Thoracic aorta endothelial cell (primary cell): ENCODE results near the gene MAP4. TPM values are rescaled to one million over a fixed set of nuclear protein-coding genes. Genes with fewer than 3 reads are reported as not detected.

Source experiments
- small RNA-seq: library from RNA; depleted of rRNA; stranded (forward); fragments of <200 nt; gene quantifications from one replicate; pipeline ENCODE3, GENCODE V24; 2012
- total RNA-seq: library from RNA; depleted of rRNA; stranded (reverse); fragments of >200 nt; gene quantifications from 2 replicates; pipeline ENCODE4 v1.2.3, GENCODE V29; 2012

The MAP4 gene, protein sequence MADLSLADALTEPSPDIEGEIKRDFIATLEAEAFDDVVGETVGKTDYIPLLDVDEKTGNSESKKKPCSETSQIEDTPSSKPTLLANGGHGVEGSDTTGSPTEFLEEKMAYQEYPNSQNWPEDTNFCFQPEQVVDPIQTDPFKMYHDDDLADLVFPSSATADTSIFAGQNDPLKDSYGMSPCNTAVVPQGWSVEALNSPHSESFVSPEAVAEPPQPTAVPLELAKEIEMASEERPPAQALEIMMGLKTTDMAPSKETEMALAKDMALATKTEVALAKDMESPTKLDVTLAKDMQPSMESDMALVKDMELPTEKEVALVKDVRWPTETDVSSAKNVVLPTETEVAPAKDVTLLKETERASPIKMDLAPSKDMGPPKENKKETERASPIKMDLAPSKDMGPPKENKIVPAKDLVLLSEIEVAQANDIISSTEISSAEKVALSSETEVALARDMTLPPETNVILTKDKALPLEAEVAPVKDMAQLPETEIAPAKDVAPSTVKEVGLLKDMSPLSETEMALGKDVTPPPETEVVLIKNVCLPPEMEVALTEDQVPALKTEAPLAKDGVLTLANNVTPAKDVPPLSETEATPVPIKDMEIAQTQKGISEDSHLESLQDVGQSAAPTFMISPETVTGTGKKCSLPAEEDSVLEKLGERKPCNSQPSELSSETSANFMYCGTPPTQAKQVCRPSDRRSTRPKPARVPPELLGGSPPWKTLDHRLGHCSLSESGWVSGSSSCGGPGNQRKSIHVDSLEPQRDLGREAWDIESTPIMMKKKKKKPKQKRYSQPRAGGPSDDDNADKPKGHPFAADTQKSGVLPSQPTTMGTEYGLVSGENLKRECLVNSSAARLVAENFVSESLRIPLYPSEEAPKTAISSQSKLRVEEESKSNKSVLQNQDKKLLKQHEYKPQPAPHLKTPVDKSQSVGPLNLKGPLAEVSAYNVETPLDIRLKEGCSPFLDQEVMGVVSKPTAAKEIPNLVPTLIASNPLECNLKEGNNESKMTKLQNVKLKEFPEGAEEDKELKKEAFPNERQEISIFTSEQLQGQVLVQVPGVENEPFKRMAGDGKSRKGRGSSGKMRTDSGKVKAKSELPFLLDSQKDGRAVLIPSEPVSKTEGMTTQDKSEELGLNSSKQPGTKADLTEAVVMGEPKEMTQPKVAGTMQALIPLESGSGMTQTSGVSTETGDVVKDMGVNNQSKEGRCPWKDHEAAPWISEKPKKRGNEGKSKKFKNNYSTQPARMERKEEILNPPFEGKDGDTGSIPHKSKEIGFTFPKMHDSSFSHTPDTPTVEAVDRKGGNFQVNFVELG (N-terminal part only)
- total RNA-seq = 160 and 190 TPM in 2 replicates

DNA sequence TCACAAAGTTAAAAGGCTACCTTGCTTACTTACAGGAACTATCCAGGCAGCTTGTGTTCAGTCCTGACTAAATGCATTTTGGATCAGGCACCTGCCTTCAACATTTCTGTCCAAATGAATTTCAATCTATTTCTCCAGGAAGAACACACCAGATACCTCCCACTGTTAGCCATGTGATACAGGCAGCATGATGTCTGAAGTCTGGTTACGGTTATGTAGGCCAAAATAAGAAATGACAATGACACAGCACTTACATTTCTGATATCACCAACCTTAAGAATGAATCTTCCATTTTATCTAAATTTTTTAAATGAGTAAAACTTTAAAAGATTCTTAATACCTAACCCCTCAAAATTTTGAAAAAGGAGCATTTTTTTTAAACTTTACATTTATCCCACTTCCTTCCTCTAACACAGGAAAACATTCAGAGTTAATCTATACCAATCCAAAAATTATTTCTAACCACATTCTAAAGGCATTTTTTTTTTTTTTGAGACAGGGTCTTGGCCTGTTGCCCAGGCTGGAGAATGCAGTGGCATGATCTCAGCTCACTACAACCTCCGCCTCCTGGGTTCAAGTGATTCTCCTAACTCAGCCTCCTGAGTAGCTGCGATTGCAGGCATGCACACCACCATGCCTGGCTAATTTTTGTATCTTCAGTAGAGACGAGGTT lies at the start of gene MAP4:
TSS of gene MAP4 (minus strand) at position 116 of the 673 bp plus-strand sequence. CDS start 17,556 bp downstream, outside the sequence.

DNA sequence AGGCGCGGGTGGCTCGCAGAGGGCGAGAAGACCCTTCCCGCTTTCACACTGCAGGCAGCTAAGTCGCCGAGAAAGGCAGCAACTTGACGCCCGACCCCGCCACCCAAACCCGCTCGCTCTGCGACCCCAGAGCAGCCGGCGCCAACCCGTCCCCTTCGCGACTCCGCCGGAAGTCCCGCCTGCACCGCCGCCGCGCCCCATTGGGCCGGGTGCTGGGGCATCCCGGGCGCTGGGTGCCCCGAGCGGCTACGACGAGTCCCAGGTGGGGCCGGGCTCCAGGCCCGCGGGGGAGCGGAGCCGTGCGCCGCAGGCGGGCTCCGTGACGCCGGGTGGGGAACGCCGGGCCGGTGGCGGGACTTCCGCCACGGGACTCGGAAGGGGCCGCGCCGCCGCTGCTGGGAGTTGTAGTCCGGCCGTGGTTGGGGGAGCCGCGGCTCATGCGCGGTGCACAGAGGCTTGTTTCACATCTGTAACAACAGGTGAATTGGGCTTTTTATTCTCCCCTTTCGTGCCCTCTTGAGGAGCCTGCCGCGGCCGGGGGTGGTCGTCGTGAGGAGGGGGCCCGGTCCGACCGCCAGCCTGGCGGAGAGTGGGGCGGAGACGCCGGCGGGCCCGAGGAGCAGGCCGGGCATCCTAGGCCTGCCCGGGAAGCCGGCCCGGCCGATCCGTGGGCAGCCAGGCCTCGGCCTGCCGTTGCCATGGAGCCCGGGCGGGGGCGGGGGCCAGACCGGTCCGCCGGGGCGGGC lies 213.3 kb downstream of the MAP4 start, which contains the start of gene DHX30:
TSS of gene DHX30 (plus strand) at position 405 of the 746 bp plus-strand sequence. CDS start 7,546 bp downstream, outside the sequence.

Small RNAs within 50 kb of the gene (small RNA-seq; reads per million reads assigned to genes)
- gene AC124916.2 (not detected), gene MIR1226 (19.7 reads per million, percentile 96 among the genes with 10 or more reads in this experiment), gene RF00019 (not detected), gene RF02271 (not detected)

Other genes starting within 250 kb of the MAP4 start
- gene SMARCC1, start 234.5 kb downstream of the MAP4 start, total RNA-seq = 88.3 and 92.7 TPM in 2 replicates
- 73.8 and 91.3 TPM in 2 replicates for gene DHX30, start 213.3 kb downstream of the MAP4 start, total RNA-seq
- gene CDC25A, start 172.0 kb upstream of the MAP4 start, total RNA-seq = 25.3 and 27.0 TPM in 2 replicates
- not detected in 2 replicates for gene CAMP, start 207.1 kb upstream of the MAP4 start, total RNA-seq
- 11.5 and 11.8 TPM in 2 replicates for gene ZNF589, start 224.7 kb upstream of the MAP4 start, total RNA-seq